Mucosa of descending colon (tissue), 3 donors: ENCODE measurements around the gene RBPJ. TPM values are rescaled to one million over a fixed set of nuclear protein-coding genes. Genes with fewer than 3 reads are reported as not detected.
"Not testable (repeated sequence)": the region's sequence is repeated elsewhere in the genome, so short reads cannot be mapped to it uniquely, and the experiment has no call there.

ENCODE experiments used
- ATAC-seq: fragments of 200-7000 bp; cut with Tn5 transposase; one replicate; pipeline ENCODE4 v1.9.1; 2020; ENCODE audit warnings: mild to moderate bottlenecking, moderate library complexity
- DNase-seq, 3 donors: peaks; one replicate each; pipeline ENCODE4 v3.0.0-alpha.2; 2020
- H3K36me3 ChIP-seq: fragments of 200-600 bp; one replicate; pipeline ENCODE4 v1.8.0; 2021; ENCODE audit warnings: low read depth, mild to moderate bottlenecking
- H3K4me1 ChIP-seq: fragments of 200-600 bp; one replicate; pipeline ENCODE4 v1.8.0; 2021; ENCODE audit warnings: low read depth, mild to moderate bottlenecking
- H3K4me3 ChIP-seq: fragments of 200-600 bp; one replicate; pipeline ENCODE4 v1.8.0; 2021; ENCODE audit warnings: mild to moderate bottlenecking
- H3K9me3 ChIP-seq: fragments of 200-600 bp; one replicate; pipeline ENCODE4 v1.8.0; 2021; ENCODE audit warnings: mild to moderate bottlenecking
- CTCF ChIP-seq: fragments of 200-600 bp; IDR thresholded peaks from one replicate; pipeline ENCODE4 v1.8.0; 2022; ENCODE audit warnings: antibody characterized with exemption, mild to moderate bottlenecking
- intact Hi-C, 2 donors: fragments of 100-400 bp; cut with DNase I in 1 of 2; cut with micrococcal nuclease in 1 of 2; formaldehyde crosslinking; loops; one replicate each; pipeline versions ENCODE4 v1.11.0 to v1.11.1; 2022; cut with DNase I, micrococcal nuclease
- total RNA-seq, 3 donors: library from RNA; stranded (reverse); fragmentation: NEBNext Ultra II Directional in 2 of 3; extraction: Animal tissue kit (Norgen Biotek cat#: 25700) in 2 of 3; gene quantifications; one replicate each; pipeline versions ENCODE4 v1.2.1 to v1.2.4, GENCODE V29; 2021 to 2023
- donor health status: DM: no; HTN: no; CAD: no; lungs with moderate emphysema.
- donor health status: DM: no; HTN: no; CAD: no.
- donor health status: DM: no; HTN: yes; CAD: no.

The RBPJ gene
- total RNA-seq, 3 donors from 2014 or later = 50.4 to 133 (median 52.0) TPM

DNA sequence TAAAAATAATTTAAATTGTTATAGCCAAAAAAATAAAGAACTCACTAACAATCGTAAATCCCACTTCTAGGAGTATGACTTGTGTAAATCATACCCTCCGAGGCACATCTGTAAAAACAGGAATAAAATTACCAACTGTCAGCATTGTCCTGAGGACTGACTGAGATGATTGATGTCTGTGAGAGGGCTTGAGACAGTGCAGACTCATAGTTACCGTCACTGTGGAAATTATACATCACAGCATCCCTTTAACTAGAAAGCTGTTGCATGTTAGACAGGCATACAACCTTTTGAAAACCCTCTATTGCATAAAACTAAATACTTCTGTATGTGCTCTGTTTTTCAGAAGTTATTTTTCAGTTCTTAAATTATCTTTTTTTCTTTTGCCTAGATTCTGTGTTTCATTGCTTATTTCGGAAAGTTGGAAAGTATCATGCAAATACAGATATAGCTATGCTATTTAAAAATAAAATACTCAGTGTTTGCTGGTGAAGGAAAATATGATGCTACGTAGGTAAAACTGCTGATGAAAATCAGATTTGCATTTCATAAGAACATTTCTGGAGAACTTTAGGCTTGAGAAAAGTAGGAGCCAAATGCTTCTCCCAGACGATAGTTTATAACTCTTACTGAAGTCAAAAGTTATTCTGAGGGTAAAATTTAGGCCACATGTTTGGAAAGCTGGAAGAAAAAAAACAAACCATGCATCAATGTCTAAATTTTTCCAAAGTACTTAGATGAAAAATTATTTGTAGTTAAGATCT, 13.6 kb upstream of the RBPJ start:
- no peak for TF ChIP-seq CTCF
- intact Hi-C loops = no loop called here
- H3K9me3 ChIP-seq = no peaks in the 10 kb centered on the region
- DNase-seq (no peak), ATAC-seq (no peak)
- no peaks in the 10 kb centered on the region for H3K4me1 ChIP-seq
- H3K4me3 ChIP-seq = no peak overlapping the region
- H3K36me3 ChIP-seq = no peaks in the 10 kb centered on the region

DNA sequence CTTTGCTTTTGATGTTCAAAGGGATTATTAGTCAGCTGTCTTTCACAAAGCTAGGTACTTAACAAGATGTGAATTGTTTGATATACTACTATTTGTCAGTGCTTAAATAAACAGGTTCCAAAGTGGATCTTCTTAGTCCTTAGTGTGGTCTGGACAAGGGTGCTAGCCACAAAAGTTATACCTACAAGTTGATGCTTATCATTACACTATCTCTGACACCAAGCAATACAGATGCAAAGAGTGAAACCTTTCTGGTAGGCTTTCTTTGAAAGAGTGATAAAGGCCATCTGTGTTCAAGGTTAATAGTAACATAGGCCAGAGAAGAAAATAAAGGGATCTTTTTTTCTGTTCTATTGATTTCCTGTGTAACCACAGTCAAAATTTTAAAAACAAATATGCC, 12.2 kb upstream of the RBPJ start:
- DNase-seq = no peak
- no peaks in the 10 kb centered on the region for H3K4me1 ChIP-seq
- H3K36me3 ChIP-seq = no peaks in the 10 kb centered on the region
- ATAC-seq = no peak
- TF ChIP-seq CTCF = no peak
- no peak overlapping the region for H3K4me3 ChIP-seq
- intact Hi-C loops = no loop called here
- H3K9me3 ChIP-seq = no peaks in the 10 kb centered on the region

DNA sequence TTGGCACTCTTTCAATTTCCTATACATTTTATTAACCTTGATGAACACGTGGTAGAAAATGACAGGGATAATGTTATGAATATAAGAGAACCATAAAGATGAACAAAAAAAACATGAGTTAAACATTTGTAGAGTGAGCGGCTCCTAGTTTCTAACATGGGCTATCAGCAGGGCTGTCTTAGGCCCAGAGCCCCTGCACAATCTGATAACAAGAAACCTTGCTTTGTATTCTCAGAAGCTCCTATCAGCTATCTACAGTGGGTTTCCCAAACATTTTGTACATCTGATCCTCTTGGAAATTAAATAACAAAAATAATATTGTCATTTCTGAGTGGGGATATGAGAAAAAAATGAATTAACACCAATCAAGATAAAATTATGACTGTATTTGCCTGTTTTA, 10.6 kb upstream of the RBPJ start:
- intact Hi-C loops = loop anchor here in 1 of 2 donors (10.0 kb wide), 1 partner anchor 65 kb away; no protein-coding TSS in a partner anchor
- no peak for TF ChIP-seq CTCF
- H3K4me1 ChIP-seq = no peaks in the 10 kb centered on the region
- no peaks in the 10 kb centered on the region for H3K36me3 ChIP-seq
- ATAC-seq (no peak), DNase-seq (no peak)
- H3K4me3 ChIP-seq = no peak overlapping the region
- peaks cover 8% of the 10 kb centered on the region for H3K9me3 ChIP-seq

- intact Hi-C loops = loop anchor here in 1 of 2 donors (10.0 kb wide), 1 partner anchor 67 kb away; no protein-coding TSS in a partner anchor
- no peak for TF ChIP-seq CTCF
- H3K4me3 ChIP-seq = no peak overlapping the region
- DNase-seq (no peak), ATAC-seq (no peak)
- peaks cover 16% of the 10 kb centered on the region for H3K9me3 ChIP-seq
- H3K4me1 ChIP-seq = no peaks in the 10 kb centered on the region
- H3K36me3 ChIP-seq = no peaks in the 10 kb centered on the region
Observed at GRCh38 chr4:26311633-26312032, 9.2 kb upstream of the RBPJ start.

- H3K4me3 ChIP-seq, H3K36me3 ChIP-seq, ATAC-seq, H3K4me1 ChIP-seq: not testable (repeated sequence)
- H3K9me3 ChIP-seq = peaks cover 16% of the 10 kb centered on the region
- DNase-seq = peak in 1 of 3 donors; percentile 18
- intact Hi-C loops = loop anchor here in 1 of 2 donors (10.0 kb wide), 1 partner anchor 71 kb away; no protein-coding TSS in a partner anchor
Observed at GRCh38 chr4:26315316-26315932, 5.4 kb upstream of the RBPJ start.

GRCh38 chr4:26317766-26318165, 3.0 kb upstream of the RBPJ start:
- no peaks in the 10 kb centered on the region for H3K4me1 ChIP-seq
- no peak for TF ChIP-seq CTCF
- no peak for ATAC-seq
- H3K4me3 ChIP-seq = no peak overlapping the region
- intact Hi-C loops = loop anchor here in 1 of 2 donors (10.0 kb wide), 1 partner anchor 73 kb away; no protein-coding TSS in a partner anchor
- H3K9me3 ChIP-seq = peaks cover 16% of the 10 kb centered on the region
- DNase-seq = no peak
- H3K36me3 ChIP-seq = no peaks in the 10 kb centered on the region
